Femur (tissue), 1 donor: Measurements from ENCODE around the gene TNFRSF1A.

Experiments used
- DNase-seq: peaks from one replicate; pipeline ENCODE4 v3.0.0-alpha.2; 2017

Gene TNFRSF1A

DNA sequence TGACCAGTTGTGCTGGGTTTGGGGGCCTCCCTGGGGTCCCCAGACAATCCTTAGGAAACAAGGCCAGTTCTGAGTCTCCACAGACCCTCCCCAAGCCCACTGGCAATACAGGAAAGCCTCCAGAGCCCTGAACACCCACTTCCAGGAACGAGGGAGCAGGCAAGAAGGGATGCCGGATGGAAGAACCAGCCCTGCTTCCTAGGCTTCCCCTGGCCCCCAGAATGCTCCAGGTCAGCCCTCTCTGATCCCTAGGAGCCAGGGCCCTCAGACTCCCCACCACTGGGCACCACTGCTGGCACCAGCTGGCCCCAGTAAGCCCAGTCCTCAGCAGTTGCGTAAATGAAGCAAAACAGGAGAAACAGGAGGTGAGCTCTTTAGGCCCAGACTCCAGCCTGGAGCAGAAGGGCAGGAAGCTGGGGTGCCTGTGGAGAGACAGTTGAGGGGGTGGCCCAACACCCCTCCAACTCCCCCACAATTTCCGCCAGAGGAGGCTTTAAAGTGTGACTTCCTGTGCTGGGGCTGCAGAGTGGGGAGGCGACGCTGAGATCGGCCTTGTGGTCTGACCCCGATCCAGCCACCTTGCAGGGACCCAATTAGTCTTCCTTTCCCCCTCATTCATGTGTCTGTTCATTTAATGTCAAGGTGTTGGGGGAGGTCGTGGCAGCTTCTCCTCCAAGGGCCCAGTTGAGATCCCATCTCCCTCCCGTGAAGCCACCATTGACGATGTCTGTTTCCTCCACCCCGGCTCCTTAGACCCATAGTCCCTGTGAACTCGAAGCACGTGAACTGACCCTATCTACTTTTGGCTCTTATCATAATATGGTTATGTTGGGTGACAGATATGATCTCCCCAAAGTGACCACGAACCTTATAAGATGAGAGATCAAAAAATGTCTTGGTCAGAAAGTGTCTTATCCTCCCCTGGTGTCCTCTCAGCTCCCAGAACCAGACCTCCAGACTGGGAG lies 4.7 kb downstream of the TNFRSF1A start:
- DNase-seq = no peak

DNA sequence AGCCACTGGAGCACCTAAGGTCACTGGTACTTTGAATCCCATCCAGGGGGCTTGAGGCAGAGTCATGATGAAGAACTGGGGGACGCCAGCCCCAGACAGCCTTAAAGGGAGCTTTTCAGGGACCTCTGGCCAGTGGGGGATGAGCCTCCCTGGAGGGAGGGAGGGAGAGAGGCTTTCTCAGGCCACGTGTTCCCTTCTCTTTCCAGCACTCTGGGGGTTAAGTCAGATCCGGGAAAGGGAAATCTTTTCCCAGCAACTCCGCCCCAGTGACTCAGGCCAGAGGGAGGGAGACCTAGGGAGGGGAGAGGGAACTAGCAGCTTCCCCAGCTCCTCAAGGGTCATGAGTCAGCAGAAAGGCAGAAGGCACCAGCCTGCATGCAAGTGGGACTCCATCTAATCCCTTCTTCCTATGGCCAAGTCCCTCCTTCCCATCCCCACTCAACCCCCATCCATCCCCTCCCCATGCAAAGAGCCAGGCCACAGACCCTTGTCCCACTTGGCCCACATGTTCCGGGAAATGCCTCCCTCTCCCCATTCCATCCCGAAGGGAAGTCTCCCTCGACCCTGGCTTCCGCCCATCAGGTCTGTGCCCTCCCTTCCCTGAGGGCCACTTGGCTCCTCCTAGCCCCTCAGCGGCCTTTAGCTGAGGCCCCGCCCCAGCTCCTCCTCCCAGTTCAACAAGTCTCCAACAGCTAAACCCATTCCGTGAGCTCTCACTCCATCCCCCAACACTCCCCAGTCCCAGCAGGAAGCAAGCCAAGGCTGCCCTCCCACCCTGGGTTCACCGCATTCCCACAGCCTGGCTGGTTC lies 5.6 kb downstream of the TNFRSF1A start:
- DNase-seq = peak; percentile 95

DNA sequence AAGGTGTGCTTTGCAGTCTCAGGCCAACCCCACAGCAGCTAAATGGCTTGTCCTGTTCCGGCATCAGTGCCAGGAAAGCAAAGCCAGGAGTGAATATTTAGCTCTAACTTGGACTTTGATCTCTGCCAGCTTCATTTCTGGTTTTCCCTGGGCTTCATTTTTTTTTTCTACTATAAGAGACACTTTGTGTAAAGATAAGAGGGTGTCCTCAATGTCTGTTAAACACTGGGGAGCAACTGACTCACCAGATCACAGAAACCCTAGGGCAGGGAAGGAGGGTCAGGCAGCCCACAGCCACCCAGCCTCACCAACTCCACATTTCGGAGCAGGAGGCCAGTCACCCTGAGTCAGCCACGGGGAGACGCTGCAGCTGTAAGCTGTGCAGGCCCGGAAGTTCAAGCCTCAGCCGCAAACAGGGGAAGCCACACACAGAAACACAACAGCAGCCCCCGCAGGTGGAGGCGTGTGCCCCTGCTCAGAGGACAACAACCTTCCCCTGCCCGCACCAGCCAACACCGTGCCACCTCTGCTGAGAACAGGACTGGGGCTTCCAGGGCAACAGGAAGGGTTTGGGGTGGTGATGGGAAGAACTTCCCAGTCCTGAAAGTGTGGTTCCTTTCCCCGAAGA lies 6.3 kb downstream of the TNFRSF1A start:
- DNase-seq = peak; percentile 86

DNA sequence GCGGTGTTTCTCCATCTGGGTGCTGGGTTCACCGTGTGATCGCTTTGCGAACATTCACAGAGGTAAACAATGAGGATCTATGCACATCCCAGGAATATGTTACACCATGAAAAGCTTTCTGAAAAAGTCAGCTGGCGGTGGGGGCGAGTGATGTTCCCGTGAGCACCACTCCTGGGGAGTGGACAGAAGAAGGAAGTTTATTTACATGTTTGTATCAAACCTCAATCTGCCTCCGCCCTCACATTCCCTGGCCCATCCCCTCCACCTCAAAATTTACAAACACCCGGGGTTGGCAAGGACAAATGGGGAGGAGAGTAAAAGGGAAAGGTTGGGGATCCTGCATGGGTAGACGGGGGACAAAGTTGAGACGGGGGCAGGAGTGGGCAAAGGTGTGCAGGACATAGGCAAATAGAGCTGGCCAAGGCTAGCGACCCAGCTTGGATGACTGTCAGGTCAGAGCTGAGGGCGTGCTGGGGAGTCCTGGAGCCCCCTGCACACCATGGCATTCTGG lies 6.9 kb downstream of the TNFRSF1A start:
- no peak for DNase-seq

DNA sequence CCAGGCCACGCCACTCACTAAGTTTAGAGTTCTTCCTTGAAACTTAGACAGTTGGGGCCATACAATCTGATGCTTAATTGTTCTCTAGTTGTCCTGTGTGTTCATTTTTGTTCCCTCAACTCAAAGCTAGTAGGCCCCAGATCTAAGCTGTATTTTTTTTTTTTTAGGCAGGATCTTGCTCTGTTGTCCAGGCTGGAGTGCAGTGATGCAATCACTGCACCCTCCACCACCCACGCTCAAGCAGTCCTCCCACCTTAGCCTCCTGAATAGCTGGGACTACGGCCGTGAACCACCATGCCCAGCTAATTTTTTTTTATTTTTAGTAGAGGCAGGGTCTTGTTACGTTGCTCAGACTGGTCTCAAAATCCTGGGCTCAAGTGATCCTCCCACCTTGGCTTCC lies 7.5 kb downstream of the TNFRSF1A start:
- DNase-seq = no peak

DNA sequence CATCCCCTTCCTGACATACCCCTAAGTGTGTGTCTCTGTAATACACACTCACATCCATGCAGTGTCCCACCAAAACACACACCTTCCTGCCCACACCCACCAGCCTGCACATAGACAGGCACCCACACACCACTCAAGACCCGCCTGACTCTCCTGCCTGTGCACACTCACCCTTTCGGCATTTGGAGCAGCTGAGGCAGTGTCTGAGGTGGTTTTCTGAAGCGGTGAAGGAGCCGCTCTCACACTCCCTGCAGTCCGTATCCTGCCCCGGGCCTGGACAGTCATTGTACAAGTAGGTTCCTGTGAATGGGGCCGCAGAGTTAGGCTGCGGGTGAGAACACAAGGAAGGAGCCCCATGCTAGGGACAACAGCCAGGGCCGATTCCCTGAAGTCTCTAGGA lies 8.3 kb downstream of the TNFRSF1A start:
- DNase-seq = no peak

DNA sequence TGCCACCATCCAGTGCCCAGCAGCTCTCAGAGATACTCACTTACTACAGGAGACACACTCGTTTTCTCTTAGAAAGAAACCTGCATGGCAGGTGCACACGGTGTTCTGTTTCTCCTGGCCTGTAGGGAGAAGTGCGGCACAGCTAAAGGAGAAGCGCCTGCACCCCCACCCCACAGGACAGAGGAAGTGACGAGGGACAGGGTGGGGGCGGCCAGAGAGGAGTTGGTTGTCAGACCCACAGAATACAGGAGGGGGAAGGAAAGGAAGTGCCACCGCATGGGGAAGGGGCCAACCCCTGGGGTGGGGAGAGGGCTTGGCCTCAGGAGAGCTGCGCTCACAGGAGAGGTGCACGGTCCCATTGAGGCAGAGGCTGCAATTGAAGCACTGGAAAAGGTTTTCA lies 8.8 kb downstream of the TNFRSF1A start:
- no peak for DNase-seq

DNA sequence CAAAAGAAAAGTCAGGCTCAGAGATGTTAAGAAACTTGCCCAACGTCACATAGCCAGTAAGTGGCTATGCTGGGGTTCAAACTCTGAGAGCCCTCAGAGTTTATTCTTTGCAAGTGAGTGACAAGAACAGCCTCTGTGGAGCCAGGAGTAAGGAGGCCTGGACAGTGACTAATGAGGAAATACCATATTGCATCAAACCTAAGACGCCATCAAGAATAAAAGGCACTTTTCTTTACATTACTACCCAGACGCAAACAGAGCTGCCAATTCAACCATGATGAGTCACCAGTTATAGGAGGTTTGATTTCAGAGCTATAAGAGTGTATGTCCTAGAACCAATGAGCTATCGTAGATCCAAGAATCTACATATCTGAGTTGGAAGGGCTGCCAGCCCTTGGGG lies 9.4 kb downstream of the TNFRSF1A start:
- no peak for DNase-seq

DNA sequence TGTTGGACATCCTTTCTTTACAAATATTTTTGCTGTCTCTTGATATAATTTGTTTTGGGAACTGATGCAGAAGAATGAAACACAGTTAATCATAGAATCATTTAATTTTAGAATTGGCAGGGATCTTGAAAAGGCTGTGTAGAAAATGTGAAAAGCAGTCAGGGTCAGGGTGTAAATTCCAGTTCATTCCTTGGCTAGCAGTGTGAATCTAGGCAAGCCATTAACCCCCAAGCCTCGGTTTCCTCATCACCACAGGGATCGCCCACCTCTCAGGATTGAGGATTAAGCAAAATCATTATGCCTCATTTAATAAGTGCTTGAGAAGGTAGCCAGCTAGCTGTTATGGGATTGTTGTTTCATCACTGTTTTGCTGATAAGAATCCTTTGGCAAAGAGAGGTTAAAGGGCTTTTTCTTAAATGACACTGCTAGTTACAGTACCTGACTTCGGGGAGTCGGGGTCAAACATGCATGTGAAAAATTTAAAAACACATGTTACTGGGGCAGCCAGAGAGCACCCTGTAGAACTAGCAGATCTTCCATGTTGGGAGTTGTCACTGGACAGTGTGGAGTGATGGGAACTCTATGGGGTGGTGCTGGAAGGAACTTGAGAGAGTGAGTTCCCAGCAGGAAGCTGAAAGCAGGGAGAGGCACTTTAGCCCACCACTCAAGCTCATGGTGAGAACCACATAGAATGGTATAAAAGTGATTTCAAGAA lies 10.7 kb downstream of the TNFRSF1A start:
- no peak for DNase-seq

DNA sequence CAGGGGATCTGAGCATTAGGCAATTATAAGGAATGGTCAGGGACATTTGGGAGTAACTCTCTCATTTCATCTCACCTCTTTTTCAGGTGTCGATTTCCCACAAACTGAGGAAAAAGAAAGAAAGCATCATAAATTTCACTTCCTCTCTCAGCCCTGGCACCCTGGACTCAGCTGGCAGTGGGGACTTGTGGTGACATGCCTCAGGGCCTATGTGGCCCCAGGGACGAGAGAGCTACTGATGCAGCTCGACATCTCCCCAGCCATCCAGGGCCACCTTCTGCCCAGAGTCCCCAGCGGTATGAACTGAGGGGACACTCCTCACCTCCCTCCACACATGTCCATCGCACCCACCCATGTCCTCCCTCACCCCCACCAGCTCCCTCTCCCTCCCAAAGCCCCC lies 11.7 kb downstream of the TNFRSF1A start:
- DNase-seq = no peak

DNA sequence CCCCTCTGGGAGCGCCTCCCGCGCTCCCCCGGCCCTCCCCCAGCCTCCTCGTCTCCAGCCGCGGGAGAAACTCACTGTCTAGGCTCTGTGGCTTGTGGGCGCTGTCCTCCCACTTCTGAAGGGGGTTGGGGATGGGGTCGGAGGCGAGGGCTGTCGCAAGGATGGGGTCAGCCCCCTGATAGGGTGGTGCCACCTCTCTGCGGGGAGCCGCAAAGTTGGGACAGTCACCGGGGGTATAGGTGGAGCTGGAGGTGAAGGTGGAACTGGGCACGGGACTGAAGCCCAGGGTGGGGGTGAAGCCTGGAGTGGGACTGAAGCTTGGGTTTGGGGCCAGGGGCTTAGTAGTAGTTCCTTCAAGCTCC lies 12.2 kb downstream of the TNFRSF1A start:
- no peak for DNase-seq

DNA sequence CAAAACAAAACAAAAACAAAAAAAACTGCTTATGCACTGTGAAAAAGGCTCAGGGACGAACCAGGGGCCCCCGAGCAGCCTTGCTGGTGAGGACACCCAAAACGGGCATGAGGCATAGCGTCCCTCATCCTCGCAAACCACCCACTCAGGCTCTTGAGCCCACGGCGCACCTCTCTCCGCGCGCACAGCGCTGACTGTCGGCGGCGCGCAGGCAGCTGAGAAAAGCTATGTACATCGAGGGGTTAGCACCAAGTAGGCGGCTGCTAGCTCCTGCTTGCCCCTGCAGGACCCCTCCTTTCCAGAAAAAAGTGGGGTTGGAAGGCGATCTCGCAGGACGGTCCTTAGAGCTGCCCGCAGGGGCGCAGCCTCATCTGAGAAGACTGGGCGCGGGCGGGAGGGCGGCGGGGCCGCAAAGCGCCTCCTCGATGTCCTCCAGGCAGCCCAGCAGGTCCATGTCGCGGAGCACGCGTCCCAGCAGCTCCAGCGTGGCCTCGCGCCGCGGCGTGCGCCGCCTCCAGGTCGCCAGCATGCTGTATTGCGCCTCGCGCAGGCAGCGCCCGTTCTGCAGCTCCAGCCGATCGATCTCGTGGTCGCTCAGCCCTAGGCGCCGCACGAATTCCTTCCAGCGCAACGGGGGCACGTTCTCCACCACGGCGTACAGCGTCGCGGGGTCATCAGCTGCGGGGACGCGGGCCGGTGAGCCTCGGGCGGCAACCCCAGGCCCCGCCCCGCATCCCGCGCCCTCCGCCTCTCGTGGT lies 12.8 kb downstream of the TNFRSF1A start:
- no peak for DNase-seq

DNA sequence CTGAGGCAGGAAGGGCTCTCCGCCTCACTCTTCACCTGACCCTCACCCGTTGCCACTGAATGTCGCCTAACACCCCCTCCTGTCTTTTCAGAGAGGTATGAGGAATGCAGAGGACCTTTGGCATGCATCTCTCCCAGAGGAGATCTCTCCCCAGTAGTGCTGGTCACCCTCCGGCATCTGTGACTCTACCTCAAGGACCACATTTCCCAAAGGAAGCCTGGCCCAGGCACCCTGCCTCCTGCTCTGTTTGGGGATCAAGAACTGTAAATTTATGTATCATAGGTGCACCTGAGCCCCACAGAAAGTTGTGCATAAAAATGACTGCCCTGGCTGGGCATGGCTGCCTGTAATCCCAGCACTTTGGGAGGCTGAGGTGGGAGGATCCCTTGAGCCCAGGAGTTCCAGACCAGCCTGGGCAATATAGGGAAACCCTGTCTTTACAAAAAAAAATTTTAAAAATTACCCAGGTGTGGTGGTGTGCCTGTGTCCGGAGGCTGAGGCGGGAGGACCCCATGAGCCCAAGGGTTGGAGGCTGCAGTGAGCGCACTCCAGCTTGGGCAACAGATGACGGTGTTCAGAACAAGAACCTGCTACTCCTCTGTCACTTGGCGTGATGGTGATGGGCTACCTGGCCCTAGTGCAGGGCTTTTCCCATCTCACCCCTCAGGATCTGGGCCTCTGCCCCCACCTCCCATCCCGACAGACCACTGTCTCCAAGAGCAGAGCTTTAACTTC lies 13.7 kb downstream of the TNFRSF1A start:
- DNase-seq = no peak

DNA sequence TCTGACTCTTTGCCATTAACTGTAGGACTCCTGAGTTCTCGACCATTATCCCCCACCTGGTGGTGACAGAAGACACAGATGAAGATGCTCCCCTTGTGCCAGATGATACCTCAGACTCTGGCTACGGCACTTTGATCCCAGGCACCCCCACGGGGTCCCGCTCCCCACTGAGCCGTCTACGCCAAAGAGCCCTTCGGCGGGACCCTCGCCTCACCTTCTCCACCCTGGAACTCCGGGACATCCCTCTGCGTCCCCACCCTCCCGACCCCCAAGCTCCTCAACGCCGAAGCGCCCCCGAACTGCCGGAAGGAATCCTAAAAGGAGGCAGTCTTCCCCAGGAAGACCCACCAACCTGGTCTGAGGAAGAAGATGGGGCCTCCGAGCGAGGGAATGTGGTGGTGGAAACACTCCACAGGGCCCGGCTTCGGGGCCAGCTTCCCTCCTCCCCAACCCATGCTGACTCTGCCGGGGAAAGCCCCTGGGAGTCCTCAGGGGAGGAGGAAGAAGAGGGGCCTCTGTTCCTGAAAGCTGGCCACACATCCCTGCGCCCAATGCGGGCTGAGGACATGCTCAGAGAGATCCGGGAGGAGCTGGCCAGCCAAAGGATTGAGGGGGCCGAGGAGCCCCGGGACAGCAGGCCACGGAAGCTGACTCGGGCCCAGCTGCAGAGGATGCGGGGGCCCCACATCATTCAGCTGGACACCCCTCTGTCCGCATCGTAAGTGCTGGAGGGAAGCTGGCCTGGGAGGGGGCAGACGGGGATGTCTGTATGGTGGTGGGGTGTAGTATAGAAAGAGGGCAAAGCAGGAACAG lies 14.4 kb downstream of the TNFRSF1A start:
- DNase-seq = no peak

DNA sequence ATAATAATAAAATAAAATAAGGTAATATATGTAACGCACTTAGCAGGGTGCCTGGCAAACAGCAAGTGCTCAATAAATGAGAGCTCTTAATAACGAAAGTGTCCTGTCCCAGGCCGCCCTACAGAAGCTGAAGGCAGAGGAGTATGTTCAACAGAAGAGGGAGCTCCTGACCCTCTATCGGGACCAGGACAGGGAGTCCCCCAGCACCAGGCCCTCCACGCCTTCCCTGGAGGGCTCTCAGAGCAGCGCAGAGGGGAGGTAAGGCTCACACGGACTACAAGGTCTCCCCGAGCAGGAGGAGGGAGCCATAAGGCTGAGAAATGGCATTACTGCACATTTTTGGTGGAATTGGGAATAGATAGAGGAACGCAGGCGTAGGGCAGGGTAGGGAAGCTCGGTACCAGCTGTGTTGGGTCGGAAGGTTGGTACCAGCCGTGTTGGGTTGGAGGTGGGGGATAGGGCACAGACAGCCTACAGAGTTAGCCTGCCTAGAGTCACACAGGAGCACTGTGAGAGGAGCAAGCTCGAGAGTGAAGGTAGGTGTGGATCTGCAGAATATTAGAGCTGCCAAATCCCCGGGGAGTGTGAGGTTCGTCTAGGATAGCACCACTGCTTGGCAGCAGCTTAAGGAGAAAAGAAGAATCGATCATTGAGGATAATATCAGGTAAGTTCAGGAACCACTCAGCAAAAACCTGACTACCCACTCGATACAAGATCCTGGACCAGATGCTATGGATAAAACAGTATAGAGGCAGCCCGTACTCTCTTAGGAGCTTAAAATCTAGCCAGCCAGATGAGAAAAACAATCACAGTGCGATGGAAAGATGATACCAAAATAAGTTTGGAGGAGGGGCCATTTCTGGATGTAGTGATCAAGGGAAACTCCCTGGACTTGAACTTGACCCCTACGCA lies 15.3 kb downstream of the TNFRSF1A start:
- DNase-seq = peak; percentile 67

DNA sequence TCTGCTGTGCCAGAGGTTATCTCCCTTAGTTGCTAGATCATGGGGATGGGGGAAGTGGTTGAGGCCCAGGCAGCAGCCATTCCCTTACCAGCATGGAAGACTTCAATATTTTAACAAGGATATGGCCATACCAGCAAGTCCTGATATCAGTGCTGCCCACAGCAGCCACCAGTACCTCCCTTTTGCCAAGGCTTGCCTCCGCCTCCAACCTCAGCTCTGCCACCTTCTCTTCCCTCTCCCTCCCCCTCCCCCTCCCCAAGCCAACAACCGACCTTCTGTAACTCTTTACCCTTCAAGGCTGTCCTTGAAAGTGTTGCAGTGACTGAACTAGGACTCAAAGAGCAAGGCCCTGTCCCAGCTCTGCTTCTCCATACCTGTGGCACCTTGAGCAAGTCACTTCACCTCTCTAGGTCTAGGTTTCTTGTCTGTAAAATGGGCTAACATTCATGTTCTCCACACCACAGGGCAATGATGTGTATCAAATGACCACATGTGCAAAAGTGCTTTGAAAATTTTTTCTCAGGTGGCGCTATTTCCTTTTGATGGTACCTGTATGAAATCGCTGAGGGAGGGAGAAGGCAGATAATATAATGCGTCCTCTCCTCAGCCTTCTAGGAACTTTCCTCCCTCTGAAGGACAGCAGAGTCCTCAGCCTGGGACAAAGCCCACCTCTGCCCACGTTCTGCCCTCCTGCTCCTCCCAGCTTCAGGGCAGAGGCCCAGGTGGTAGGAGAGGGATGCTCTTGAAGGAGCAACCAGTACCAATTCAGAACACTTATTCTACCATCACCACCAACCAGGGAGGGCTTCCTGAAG lies 16.7 kb downstream of the TNFRSF1A start:
- DNase-seq = no peak

DNA sequence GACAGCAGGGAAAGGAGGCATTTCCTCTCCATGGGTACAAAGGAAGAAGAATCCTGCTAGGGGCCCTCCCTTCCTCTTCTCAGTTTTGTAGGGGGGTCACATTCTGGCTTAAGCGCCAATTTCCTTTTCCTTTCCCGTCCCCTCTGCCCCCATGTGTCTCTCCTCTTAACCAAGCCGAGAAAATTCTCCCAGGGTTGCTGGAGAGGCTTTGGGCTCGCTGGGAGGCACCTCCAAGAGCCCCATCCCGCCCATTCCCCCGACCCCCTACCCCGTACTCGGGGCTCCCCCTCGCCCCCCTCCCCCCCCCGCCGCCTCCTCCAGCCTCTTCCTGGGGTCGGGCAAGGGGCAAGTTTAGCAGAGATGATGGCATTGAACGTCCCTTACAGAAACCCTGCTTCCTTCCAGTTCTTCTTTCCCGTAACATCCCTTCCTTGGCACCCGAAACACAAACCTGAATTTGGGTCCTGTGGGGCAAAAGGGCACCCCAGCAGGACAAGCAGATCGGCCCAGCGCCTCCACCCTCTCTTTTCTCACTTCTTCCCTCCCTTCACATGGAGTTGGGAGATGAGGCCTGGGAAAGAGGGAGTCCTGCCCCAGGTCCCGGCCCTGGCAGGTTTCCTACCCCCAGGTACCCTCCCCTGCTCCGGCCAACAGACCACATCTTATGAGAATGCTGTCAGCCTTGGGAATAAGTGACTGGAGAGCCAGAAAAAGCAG lies 17.7 kb downstream of the TNFRSF1A start:
- no peak for DNase-seq
